ENCODE measurements around the gene DPY19L2.
"Not testable (repeated sequence)": the region's sequence is repeated elsewhere in the genome, so short reads cannot be mapped to it uniquely, and the experiment has no call there.

DPY19L2 gene

DNA sequence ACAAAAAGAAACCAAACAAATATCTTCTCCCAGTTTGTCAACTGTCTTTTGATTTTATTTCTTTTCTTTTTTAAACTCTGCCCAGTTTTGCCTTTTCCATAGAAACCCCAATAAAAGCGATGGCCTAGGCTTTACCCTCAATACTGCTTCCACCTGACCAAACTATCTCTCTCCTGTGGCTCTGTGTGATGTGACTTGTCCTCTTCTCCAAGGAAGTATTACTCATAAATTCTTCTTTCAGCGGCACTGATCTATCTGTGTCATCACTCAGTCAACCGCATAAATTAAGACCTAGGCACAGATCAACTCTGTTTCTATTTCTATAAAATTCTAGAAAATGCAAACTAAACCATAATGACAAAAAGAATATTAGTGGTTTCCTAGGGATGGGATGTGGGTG lies 9.8 kb downstream of the DPY19L2 start:
- DNase-seq: not testable (repeated sequence)

DNA sequence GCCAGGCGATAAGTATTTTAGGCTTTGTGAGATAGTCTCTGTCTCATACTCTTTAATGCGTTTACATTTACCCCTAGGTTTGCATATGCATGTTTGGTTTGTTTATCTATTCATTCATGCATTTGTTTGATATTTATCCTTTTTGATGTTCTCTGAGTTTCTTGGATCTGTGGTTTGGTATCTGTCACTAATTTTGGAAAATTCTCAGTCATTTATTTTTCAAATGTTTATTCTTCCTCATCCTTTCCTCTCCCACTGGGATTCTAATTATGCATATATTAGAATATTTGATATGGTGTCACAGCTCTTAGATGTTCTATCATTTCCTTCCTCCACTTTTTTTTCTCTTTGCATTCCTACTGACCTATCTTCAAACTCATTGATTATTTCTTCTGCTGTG lies 11.9 kb downstream of the DPY19L2 start:
- not testable (repeated sequence) for DNase-seq

DNA sequence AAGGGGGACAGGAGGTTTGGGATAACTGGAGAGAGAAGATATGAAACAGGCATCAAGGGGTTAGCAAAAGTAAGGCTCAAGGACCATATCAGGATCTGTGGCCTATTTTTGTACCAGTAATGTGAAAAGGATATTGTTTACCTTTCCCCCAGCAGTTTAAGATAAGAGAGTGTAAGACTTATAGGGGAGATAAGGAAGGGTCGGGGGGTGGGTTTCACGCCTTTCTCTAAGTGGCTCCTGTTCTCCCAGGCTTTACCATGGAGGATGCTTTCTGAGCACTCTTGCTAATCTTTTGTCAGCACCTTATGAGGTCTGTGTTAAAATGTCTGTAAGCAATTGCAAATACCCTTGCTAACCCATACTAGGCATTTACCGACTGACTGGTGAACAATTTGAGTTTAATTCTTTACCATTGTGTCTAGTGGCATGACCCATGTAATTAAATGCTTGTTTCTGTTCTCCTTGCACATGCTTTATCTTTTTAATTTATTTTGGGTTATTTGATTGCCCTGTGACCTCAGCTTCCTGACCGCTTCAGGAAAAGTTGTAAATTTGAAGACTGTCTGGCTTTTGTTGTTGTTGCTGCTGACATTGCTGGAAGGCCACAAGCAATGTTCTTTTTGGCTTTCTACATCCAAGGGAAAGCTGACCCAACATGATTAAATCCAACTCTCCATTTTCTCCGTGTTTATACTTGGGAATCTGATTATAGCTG lies 12.6 kb downstream of the DPY19L2 start:
- DNase-seq: not testable (repeated sequence)

DNA sequence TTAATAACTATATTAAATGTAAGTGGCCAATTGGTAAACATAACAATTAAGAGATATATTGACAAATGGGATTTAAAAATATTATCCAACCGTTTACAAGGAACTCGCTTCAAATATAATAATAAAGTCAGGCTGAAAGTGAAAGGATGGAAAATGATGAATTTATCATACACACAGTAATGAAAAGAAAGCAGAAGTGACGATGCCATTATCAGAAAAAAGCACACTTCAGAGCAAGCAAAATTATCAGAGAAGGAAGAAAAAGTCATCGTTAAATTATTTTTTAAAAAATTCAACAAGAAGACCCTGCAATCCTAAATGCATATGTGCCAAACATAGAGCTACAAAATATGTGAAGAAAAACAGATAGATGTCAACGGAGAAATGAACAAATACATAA lies 13.8 kb downstream of the DPY19L2 start:
- DNase-seq: not testable (repeated sequence)

DNA sequence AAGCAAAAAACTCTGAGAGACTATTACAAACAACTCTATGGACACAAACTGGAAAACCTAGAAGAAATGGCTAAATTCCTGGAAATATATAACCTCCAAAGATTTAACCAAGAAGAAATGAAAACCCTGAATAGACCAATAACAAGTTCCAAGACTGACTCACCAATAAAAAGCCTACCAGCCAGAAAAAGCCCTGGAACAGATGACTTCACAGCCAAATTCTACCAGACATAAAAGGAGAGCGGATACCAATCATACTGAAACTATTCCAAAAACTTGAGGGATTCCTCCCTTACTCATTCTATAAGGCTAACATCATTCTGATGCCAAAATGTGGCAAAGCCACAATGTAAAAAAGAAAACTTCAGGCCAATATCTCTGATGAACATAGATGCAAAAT lies 18.8 kb downstream of the DPY19L2 start:
- DNase-seq: not testable (repeated sequence)

DNA sequence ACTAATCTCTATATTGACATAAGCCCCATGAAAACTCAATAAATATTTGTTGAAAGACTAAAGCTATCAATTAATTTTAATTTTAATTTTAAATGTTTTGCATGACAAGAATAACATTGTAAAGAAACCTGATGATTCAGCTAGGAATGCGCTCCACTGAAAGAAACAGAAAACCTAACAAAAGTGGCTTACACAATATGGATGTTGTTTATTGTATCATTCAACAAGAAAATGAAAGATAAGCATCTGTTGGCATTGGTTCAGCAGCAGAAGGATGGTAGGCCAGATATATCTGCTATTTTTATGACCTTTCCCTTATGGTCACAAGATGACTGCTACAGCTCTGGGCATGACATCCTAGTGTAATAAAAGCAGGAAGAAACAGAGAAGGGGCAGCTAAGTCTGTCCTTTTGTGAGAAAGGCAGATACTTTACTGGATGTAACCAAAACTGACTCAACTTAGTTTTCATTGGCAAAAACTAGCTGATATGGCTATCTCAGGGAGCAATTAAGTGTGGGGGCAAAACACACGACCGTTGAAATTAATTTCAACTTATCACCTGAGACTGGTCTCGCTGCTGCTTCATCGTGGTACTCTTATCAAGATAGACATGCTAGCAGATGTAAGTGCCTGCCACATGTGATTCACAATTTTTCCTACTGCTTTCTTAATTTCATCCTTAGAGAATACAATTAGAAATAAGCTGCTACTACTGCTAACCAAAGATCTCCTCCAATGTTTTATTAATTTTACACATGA lies 24.7 kb downstream of the DPY19L2 start:
- DNase-seq: not testable (repeated sequence)

DNA sequence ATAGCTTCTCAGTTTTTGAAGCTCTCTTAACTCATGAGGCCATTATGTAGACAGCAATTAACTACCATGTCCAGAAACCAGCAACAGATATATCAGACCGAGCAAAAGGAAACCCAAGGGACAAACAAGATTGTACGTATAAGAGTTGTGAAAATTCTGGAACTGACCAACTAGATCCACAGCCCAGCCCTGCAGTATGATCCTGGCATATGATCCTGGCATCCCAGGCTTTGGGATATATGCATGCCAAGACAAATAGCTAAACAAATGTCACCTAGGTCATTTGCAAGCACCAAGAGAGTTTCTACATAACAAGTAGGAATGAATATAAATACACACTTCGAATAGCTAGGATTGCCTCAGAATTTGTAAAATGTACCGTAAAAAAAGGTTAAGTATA lies 44.0 kb downstream of the DPY19L2 start:
- DNase-seq: not testable (repeated sequence)

DNA sequence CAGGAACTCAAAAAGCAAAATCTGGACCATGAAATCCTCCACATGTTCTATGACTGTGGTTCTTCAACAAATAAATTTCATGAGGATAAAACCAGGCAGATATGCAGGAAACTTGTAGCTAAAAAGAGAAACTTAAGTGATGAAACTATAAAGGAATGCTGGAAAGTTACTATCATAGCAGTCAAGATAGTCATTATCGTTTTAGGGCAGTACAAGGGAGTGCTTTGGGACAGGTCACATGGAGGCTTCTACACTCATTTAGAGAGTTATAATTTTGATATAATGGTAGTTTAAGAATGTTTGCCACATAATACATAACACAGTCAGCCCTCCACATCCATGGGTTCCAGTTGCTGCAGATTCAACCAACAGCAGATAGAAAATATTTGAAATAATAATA lies 52.7 kb downstream of the DPY19L2 start:
- DNase-seq: not testable (repeated sequence)

DNA sequence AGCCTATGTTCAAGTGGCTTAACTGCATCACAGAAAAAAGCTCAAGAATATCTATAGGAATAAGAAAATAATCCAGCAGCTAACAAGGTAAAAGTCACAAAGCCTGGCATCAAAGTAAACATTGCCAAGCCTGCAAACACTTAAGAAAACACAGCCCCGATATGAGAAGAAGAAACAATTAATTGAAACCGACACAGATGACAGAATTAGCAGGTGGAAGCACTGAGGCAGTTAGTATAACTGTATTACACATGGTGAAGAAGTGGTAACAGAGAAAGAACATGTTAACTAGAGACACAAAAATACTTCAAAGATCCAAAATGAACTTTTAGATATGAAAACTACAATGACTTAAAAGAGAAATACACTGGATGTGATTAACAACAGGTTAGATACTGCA lies 57.0 kb downstream of the DPY19L2 start:
- DNase-seq: not testable (repeated sequence)

DNA sequence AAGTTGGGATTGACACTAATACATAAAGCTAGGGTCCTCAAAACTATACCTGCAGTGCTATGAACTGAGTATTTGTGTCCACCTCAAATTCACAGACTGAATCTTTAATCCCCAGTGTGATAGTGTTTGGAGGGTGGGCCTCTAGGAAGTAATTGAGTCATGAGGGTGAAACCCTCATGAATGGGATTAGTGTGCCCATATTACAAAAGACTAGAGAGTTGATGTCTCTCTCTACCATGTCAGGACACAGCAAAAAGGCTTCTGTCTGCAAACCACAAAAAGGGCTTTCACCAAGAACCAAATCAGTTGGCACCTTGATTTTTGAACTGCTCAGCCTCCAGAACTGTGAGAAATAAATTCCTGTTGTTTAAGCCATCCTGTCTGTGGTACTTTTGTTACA lies 59.0 kb downstream of the DPY19L2 start:
- DNase-seq: not testable (repeated sequence)

DNA sequence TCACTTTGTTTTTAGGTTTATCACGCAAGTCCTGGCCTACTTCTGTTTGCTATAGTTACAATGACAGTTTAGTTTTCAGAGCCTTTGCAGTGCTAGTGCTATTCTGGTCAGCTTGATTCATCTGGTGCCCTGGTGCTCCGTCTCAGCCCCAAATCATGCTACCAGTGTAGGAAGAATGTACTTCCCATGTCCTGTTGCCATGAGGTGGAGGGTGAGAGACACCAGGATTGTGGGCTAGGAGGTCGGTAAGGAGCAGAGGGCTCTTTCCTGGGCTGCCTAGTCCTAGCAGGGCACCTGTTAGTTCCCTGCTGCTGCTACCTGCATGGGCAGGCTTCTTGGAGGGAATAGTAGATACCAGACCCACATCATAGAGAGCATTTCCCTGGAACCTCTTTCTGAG lies 63.3 kb downstream of the DPY19L2 start:
- not testable (repeated sequence) for DNase-seq

DNA sequence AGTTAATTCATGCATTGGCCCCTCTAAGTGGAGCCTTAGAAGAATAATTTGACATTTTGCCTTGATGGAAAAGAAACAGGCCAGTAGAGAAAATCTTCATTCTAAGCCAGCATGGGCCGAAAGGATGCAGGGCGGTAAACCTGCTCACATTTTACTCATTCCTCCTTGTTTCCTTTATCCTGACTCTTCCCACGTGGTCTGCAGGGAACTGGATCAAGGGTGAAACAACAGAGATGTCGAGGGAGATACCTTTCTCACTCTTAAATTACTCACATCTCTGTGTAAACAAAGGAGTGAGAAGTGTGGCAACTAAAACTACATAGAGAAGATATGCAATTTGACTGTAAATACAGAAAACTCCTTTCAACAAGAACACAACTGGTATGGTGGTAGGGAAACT lies 73.5 kb downstream of the DPY19L2 start:
- DNase-seq: not testable (repeated sequence)

DNA sequence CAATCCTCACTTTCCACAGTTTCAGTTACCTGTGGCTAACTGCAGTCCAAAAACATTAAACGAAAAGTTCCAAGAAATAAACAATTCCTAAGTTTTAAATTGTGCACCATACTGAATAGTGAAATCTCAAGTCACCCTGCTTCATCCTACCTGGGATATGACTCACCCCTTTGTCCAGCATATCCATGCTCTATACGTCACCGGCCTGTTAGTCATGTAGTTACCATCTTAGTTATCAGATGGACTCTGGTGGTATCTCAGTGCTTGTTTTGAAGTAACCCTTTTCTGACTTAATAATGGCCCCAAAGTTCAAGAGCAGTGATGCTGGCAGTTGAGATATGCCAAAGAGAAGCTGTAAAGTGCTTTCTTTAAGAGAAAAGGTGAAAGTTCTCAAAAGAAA lies 83.9 kb downstream of the DPY19L2 start:
- not testable (repeated sequence) for DNase-seq

DNA sequence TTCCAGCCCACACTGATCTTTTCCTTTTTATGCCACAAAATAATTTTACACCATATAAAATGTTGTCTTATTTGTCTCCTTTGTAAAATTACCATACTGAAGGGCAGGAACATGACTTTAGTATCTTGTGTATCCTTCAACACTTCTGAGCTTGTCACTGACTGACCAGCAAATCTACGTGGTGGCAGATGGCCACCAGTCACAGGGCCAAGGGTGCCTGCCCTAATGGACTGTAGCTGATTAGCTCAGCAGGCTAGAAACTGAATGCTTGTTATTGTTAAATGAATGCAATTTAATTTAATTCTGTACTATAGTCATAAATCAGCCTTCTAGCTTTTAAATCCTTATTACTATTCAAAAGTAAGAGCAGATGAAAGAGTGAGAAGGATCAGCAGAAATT lies 85.0 kb downstream of the DPY19L2 start:
- not testable (repeated sequence) for DNase-seq

DNA sequence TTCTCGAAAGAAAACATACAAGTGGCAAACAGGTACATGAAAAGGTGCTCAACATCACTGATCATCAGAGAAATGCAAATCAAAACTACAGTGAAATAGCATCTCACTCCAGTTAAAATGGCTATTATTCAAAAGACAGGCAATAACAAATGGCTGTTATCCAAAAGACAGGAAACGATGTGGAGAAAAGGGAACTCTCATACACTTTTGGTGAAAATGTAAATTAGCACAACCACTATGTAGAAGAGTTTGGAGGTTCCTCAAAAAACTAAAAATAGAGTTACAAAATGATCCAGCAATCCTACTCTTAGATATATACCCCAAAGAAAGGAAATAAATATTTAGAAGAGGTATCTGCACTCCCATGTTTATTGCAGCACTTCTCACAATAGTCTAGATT lies 90.7 kb downstream of the DPY19L2 start:
- not testable (repeated sequence) for DNase-seq

DNA sequence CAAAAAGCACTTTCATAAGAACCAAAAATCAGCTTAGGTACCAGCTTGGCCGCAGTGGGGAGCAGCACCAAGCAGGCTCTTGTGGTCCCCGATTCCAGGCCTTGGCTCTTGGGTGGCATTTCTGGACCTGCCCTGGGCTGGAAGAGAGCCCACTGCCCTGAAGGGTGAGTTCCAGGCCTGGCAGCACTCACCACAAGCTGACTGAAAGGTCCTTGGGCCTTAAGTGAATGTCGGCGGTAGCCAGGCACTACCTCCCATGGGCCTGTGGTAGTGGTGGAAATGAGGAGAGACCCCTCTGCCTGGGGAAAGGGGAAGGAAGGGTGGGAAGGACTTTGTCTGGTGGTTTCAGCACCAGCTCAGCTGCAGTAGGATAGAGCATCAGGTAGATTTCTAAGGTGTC lies 96.3 kb downstream of the DPY19L2 start:
- DNase-seq: not testable (repeated sequence)

DNA sequence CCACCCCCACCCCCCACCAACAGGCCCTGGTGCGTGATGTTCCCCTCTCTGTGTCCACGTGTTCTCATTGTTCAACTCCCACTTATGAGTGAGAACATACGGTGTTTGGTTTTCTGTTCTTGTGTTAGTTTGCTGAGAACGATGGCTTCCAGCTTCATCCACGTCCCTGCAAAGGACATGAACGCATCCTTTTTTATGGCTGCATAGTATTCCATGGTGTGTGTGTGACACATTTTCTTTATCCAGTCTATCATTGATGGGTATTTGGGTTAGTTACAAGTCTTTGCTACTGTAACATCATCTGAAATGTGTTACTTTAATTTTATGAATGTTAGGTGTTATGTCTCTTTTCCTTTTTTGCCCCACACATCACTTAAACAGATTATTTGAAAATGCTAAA lies 109.8 kb downstream of the DPY19L2 start:
- not testable (repeated sequence) for DNase-seq

DNA sequence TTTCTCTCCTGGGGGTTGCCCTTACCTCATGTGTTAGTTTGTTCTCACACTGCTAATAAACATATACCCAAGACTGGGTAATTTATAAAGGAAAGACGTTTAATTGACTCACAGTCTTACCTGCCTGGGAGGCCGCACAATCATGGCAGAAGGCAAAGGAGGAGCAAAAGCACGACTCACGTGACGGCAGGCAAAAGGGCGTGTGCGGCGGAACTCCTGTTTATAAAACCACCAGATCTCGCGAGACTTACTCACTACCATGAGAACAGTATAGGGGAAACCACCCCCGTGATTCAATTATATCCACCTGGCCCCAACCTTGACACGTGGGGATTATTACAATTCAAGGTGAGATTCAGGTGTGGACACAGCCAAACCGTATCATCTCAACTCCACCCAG lies 116.9 kb downstream of the DPY19L2 start:
- DNase-seq: not testable (repeated sequence)

DNA sequence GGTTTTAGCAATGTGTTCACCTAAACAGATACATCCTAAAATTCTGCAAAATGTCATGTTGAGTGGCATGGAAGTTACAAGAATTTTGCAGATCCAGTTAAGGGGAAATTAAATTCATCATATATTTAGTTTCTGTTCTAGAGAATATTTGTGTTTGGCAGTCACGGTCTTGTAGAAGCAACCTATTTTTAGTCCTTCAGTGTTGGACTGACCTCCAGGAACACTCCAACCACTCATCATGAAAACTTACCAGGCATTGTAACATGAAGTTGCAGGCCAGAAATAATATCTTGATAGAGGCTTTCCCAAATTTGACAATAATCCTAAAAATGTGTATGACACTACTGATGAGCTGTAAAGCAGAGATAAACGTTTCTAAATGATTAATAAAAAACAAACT lies 119.3 kb downstream of the DPY19L2 start:
- DNase-seq: not testable (repeated sequence)

DNA sequence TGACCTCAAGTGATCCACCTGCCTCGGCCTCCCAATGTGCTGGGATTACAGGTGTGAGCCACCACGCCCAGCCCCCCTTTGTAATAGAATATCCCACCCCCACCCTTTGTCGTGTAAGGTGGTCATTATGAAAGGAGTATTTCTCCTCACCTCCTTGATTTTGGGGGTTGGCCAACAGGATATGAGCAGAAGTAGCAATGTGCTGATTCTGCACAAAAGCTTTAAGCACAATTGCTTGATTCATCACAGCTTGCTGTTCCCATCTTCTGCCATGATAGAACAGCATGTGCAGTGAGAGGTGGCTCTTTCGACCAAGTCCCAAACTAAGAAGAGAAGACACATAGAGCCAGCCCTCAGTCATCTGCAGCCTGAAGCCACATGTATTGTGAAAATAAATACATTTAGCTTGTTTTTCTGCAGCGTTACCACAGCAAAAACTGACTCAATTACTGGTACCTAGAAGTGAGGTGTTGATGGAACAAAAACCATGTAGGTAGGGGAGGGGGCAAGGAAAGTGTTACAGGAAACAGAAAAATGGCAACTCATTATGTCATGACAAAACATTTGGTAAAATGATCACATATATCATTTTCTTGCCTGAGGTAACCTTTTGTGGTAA lies 122.9 kb downstream of the DPY19L2 start:
- not testable (repeated sequence) for DNase-seq

DNA sequence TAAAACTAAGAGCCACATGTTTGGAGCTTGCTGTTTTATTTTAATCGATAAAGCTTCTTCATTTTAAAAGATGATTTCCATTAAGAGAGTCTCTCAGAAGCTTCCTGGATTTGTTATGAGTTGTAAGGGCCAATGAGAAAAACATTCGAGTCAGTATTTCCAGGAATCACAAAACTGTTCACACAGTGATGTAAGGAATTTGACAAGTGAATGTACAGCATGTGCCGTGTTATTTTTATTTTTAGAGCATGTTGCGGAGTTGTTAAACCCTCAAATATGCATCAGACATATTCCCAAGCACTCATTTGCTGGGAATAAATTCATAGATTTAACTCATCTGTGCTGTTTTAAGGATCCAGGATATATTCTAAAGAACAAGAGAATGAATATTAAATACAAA lies 129.6 kb downstream of the DPY19L2 start:
- DNase-seq: not testable (repeated sequence)

DNA sequence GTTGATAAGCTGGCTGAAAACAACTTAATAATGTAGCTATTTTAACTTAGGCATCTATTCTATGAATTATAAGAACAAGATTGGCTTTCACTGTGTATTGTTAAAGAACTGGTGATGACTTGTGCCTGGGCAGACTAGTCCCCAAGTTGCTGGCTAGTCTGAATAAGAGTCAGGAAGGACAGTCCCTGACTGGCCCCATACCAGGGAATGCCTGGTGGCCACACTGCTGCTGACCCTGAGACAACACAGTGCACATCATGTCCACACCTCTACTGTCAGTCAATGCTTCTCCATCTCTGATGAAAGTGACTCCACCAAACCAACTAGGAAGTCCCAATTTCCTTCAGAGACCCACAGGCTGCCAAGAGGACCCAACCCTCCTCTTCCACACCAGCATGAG lies 130.5 kb downstream of the DPY19L2 start:
- DNase-seq: not testable (repeated sequence)

DNA sequence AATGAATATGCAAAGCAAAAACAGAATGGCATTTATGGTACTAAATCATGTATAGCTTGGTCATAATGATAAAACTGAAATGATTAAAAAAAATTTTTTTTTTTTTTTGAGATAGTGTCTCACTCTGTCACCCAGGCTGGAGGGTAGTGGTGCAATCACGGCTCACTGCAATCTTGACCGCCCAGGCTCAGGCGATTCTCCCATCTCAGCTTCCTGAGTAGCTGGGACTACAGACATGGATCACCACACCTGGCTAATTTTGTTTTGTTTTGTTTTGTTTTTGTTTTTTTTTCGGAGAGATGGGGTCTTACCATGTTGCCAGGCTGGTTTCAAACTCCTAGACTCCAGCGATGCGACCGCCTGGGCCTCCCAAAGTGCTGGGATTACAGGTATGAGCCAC lies 138.7 kb downstream of the DPY19L2 start:
- not testable (repeated sequence) for DNase-seq

DNA sequence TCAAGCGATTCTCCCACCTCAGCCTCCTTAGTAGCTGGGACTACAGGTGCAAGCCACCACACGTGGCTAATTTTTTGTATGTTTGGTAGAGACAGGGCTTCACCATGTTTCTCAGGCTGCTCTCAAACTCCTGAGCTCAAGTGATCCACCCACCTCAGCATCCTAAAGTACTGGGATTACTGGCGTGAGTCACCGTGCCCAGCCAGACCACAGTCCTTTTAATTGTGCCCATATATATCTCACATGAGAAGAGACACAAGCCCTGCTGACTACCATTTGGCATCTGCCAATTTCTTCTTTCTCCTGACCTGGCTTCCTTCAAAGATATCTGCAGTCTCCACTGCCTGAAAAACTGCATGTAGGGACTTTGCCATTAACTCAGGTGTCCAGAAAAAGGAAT lies 142.5 kb downstream of the DPY19L2 start:
- no peak for DNase-seq
